Lower leg skin (tissue), 4 donors: ENCODE data around the gene TGFBR3. TPM values are rescaled to one million over a fixed set of nuclear protein-coding genes. Genes with fewer than 3 reads are reported as not detected.

Source experiments
- DNase-seq, 2 donors: peaks; one replicate each; pipeline ENCODE4 v3.0.0-alpha.2; 2019; ENCODE audit warnings: low spot score in 2 of 2
- H3K4me3 ChIP-seq: fragments of 200-600 bp; sonication (generic); 2 replicates; pipeline ENCODE4 v1.5.1; 2017; ENCODE audit warnings: mild to moderate bottlenecking, low read depth; ENCODE audit not compliant: poor library complexity, severe bottlenecking
- CTCF ChIP-seq, 3 donors: fragments of 450-650 bp; IDR thresholded peaks; one replicate each; pipeline ENCODE4 v1.5.1; 2016; ENCODE audit warnings: antibody characterized with exemption in 3 of 3, mild to moderate bottlenecking in 3 of 3, moderate library complexity in 2 of 3
- POLR2A ChIP-seq, 2 donors: fragments of 450-650 bp; IDR thresholded peaks; one replicate each; pipeline ENCODE4 v1.6.1; 2016 to 2017; ENCODE audit warnings: antibody characterized with exemption in 2 of 2, mild to moderate bottlenecking in 1 of 2, moderate library complexity in 1 of 2
- WGBS, 2 donors: methylation state at CpG; one replicate each; pipeline ENCODE4 v1.1.5; 2018; 5-methylcytosine and 5-hydroxymethylcytosine counted together
- intact Hi-C: fragments of 100-400 bp; cut with DNase I; formaldehyde crosslinking; loops from one replicate; pipeline ENCODE4 v1.15.0; 2023; ENCODE audit warnings: low total_unique reads
- total RNA-seq, 4 donors: library from RNA; depleted of rRNA; stranded (reverse); fragments of >200 nt; gene quantifications; one replicate each; pipeline ENCODE4 v1.1.0, GENCODE V29; 2016

Gene TGFBR3
- total RNA-seq, 4 donors from 2014 or later: 79.4 to 134 (median 116) TPM

DNA sequence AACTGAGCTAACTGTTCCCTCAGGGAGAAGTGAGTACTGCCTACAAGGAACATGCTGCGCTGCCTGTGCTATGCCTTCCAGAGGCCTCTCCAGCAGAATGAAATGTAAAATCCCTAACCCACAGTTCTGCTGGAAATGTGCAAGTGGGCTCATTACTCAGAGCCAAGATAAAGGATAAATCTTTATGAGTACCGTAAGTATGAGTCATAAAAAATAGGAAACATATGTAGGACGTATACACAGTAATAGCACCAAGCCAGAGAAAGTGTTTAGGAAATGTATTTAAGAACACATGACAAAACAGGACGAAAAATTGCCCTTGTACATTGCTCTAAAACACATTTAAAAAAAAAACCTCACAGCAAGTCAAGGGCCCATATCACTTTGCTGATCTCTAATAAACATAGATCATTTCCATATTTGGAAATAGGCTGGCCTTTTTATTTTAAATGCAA, 104.6 kb downstream of the TGFBR3 start:
- intact Hi-C loops: no loop called here

DNA sequence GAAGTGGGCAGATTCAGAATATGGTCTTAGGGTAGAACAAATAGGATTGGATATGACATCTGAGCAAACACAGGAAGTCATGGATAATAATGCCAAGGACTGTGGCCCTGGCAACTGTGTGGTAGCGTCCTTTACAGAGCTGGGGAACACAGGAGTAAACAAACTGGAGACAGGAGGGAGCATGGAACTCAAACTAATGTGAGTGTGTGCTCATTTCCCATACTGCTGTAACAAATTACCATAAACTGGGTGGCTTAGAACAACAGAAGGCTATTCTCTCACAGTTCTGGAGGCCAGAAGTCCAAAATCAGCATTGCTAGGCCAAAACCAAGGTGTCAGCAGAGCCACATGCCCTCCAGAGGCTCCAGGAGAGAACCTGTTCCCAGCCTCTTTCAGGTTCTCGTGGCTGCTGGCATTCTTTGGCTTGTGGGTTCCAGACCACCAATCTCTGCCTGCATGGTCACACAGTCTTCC, 106.4 kb downstream of the TGFBR3 start:
- intact Hi-C loops: no loop called here
- WGBS, 2 donors: 85 to 88% methylated on average over 2 of the region's 2 CpGs
- no peak for DNase-seq
- no peak for TF ChIP-seq POLR2A (IDR thresholded peaks at IDR 0.05)
- TF ChIP-seq CTCF (IDR thresholded peaks at IDR 0.05): no peak
- H3K4me3 ChIP-seq: no peak overlapping the region

More for the DNA sequence above, 104.6 kb downstream of the TGFBR3 start:
- no peak for TF ChIP-seq CTCF (IDR thresholded peaks at IDR 0.05)
- DNase-seq: no peak
- no peak overlapping the region for H3K4me3 ChIP-seq
- 32 to 36% methylated on average over 4 of the region's 4 CpGs for WGBS, 2 donors

DNA sequence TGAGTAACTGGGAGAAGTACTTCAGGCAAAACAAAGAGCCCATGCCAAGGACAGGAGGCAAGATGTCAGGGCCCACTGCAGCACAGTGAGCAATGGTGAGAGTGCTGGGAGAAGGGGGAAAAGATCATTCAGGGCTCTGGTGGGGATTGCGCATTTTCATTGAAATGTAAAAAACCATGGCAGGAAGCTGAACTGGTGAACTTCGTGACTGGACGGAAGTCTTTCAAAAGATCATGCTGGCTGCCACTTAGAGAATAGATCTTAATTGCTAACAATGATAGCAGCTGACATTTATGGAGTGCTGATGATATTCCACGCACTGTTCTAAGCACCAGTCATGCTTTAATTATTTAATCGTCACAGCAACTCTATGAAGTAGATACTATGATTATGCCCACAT, 107.0 kb downstream of the TGFBR3 start:
- WGBS, 2 donors: 83 to 84% methylated on average over 5 of the region's 5 CpGs
- TF ChIP-seq CTCF (IDR thresholded peaks at IDR 0.05) (no peak), POLR2A (IDR thresholded peaks at IDR 0.05) (no peak)
- intact Hi-C loops: no loop called here
- H3K4me3 ChIP-seq: no peak overlapping the region
- DNase-seq: no peak

DNA sequence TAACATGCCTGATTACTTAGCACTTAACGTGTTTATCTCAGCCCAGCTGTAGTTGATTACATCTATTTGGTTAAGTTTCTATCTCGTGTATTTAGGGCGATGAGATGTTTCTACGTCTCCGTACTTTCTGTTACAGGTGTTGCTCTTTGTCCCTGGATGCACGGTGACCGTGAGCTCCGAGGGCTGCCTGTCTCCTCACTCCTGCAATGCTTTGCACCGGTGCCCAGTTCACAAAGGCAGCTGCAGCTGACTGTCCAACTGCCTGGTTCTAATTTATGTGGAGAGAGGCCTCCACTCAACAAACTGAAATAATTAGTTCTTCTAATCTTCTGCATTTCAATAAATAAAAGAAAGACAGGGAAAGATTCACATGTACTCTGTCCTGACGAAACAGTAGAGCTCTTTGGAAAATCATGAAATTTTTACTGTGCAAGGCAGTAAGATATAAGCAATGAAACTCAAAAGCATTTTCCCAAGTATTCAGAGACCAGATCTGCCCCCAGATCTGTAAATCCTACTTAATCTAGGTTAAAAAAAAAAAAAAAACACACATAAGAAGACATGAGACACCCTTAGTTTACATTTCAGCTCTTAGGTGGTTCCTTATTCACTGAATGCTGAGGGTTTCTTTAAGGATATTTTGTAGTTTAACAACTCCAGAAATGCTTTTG, 108.2 kb downstream of the TGFBR3 start:
- intact Hi-C loops: no loop called here
- 49 to 50% methylated on average over 10 of the region's 10 CpGs for WGBS, 2 donors
- no peak for TF ChIP-seq POLR2A (IDR thresholded peaks at IDR 0.05)
- TF ChIP-seq CTCF (IDR thresholded peaks at IDR 0.05): no peak
- no peak for DNase-seq
- no peak overlapping the region for H3K4me3 ChIP-seq

GRCh38 chr1:91777196-91777595, 108.8 kb downstream of the TGFBR3 start:
- intact Hi-C loops: no loop called here
- DNase-seq: no peak
- TF ChIP-seq POLR2A (IDR thresholded peaks at IDR 0.05) (no peak), CTCF (IDR thresholded peaks at IDR 0.05) (no peak)
- 37 to 38% methylated on average over 1 of the region's 1 CpG for WGBS, 2 donors
- H3K4me3 ChIP-seq: no peak overlapping the region
